Endothelial cell of umbilical vein (primary cell): Measurements from ENCODE around the gene MARCHF11.

Experiments
- EZH2 ChIP-seq: IDR thresholded peaks from 2 replicates; pipeline ENCODE4 v1.6.1; 2012; ENCODE audit warnings: borderline replicate concordance, low read depth, mild to moderate bottlenecking, moderate library complexity, low read length, inconsistent platforms; ENCODE audit not compliant: severe bottlenecking
- JUN ChIP-seq: IDR thresholded peaks from 2 replicates; pipeline ENCODE4 v1.6.1; 2011; ENCODE audit warnings: borderline replicate concordance, low read depth; ENCODE audit not compliant: insufficient read length, insufficient read depth
- MAX ChIP-seq: IDR thresholded peaks from 2 replicates; pipeline ENCODE4 v1.6.1; 2011; ENCODE audit not compliant: insufficient read depth, insufficient read length
- MYC ChIP-seq: IDR thresholded peaks from one replicate; pipeline ENCODE4 v1.6.1; 2011; ENCODE audit warnings: mild to moderate bottlenecking, low read depth, low read length
- POLR2A ChIP-seq: IDR thresholded peaks from 2 replicates; pipeline ENCODE4 v1.6.1; 2012; ENCODE audit warnings: low read depth, mild to moderate bottlenecking, control low read depth, low read length
- POLR2AphosphoS5 ChIP-seq: IDR thresholded peaks from 2 replicates; pipeline ENCODE4 v1.6.1; 2012; ENCODE audit warnings: low read depth, mild to moderate bottlenecking, control low read depth, low read length, moderate library complexity; ENCODE audit not compliant: insufficient read depth
- TF ChIP-seq, protein P1 (sequence below), 2 donors: IDR thresholded peaks; 1 replicate in 1 of 2; 2 replicates in 1 of 2; pipeline ENCODE4 v1.5.1; 2011; ENCODE audit warnings: low read length in 2 of 2, mild to moderate bottlenecking in 2 of 2, moderate library complexity in 2 of 2, control low read depth in 1 of 2, inconsistent platforms in 1 of 2, low read depth in 1 of 2; ENCODE audit not compliant: insufficient read depth in 1 of 2; ENCODE audit errors: extremely low read depth in 1 of 2

- no peak for TF ChIP-seq EZH2
- no peak for TF ChIP-seq POLR2A
- TF ChIP-seq MAX = no peak
- TF ChIP-seq, protein P1, sequence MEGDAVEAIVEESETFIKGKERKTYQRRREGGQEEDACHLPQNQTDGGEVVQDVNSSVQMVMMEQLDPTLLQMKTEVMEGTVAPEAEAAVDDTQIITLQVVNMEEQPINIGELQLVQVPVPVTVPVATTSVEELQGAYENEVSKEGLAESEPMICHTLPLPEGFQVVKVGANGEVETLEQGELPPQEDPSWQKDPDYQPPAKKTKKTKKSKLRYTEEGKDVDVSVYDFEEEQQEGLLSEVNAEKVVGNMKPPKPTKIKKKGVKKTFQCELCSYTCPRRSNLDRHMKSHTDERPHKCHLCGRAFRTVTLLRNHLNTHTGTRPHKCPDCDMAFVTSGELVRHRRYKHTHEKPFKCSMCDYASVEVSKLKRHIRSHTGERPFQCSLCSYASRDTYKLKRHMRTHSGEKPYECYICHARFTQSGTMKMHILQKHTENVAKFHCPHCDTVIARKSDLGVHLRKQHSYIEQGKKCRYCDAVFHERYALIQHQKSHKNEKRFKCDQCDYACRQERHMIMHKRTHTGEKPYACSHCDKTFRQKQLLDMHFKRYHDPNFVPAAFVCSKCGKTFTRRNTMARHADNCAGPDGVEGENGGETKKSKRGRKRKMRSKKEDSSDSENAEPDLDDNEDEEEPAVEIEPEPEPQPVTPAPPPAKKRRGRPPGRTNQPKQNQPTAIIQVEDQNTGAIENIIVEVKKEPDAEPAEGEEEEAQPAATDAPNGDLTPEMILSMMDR (IDR thresholded peaks at IDR 0.05; ENCODE audit: extremely low read depth in 1 of 2, insufficient read depth in 1 of 2, low read depth in 1 of 2, low read length in 2 of 2) = no peak
- no peak for TF ChIP-seq POLR2AphosphoS5
- TF ChIP-seq MYC = no peak
- TF ChIP-seq JUN = no peak
These were observed 30.0 kb downstream of the MARCHF11 start for GRCh38 chr5:16149621-16150020.
